ENCODE results near the gene RNF145. TPM values are rescaled to one million over a fixed set of nuclear protein-coding genes. Genes with fewer than 3 reads are reported as not detected.

RNF145 gene
- total and polyA plus RNA-seq, 2 donors (not counting 1 experiment from before 2014, with no cell fraction given): 24.5 to 57.2 TPM

- Mint-ChIP-seq H3K4me3 (no peak overlapping the region), H3K4me1 (no peaks in the 10 kb centered on the region), H3K9me3 (ENCODE audit: insufficient read depth) (no peaks in the 10 kb centered on the region), H3K27ac (no peak overlapping the region), H3K27me3 (peaks cover 13% of the 10 kb centered on the region)
- no peaks in the 10 kb centered on the region for H3K4me1 ChIP-seq (ENCODE audit: control insufficient read depth in 2 of 2, insufficient read depth in 2 of 2, low read length in 2 of 2)
- H2AFZ ChIP-seq (ENCODE audit: insufficient read depth, low read depth, low read length, poor library complexity, severe bottlenecking): no peak overlapping the region
- H3K27ac ChIP-seq (ENCODE audit: low read length in 2 of 2): no peak overlapping the region
- intact Hi-C loops (cut with micrococcal nuclease): no loop called here
- no peaks in the 10 kb centered on the region for H3K79me2 ChIP-seq (ENCODE audit: control insufficient read depth, insufficient read depth, low read length)
- no peak overlapping the region for H3K9ac ChIP-seq (ENCODE audit: low read length)
- CTCF ChIA-PET: no interaction called here
- no CpG with 5 or more reads among the region's 2 CpGs for WGBS (ENCODE audit: insufficient coverage)
- DNase-seq (no peak), ATAC-seq (ENCODE audit: low read depth) (no peak)
- TF ChIP-seq, protein P1, sequence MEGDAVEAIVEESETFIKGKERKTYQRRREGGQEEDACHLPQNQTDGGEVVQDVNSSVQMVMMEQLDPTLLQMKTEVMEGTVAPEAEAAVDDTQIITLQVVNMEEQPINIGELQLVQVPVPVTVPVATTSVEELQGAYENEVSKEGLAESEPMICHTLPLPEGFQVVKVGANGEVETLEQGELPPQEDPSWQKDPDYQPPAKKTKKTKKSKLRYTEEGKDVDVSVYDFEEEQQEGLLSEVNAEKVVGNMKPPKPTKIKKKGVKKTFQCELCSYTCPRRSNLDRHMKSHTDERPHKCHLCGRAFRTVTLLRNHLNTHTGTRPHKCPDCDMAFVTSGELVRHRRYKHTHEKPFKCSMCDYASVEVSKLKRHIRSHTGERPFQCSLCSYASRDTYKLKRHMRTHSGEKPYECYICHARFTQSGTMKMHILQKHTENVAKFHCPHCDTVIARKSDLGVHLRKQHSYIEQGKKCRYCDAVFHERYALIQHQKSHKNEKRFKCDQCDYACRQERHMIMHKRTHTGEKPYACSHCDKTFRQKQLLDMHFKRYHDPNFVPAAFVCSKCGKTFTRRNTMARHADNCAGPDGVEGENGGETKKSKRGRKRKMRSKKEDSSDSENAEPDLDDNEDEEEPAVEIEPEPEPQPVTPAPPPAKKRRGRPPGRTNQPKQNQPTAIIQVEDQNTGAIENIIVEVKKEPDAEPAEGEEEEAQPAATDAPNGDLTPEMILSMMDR (IDR thresholded peaks at IDR 0.05): no peak
- no peak for TF ChIP-seq EZH2 (IDR thresholded peaks at IDR 0.05; ENCODE audit: borderline replicate concordance, insufficient read depth, low read depth, low read length, poor library complexity, severe bottlenecking)
- H3K4me2 ChIP-seq (replicated peaks; ENCODE audit: low read depth, low read length, poor library complexity, severe bottlenecking): no peak overlapping the region
- H3K4me3 ChIP-seq (ENCODE audit: control extremely low read depth in 1 of 5, extremely low read depth in 1 of 5, insufficient read depth in 1 of 5, low read depth in 2 of 5, low read length in 4 of 5): no peak overlapping the region
- no peaks in the 10 kb centered on the region for H4K20me1 ChIP-seq (ENCODE audit: control insufficient read depth, insufficient read depth, low read length, poor library complexity, severe bottlenecking)
- H3K36me3 ChIP-seq (replicated peaks in 1 of 2; ENCODE audit: control extremely low read depth in 1 of 2, control insufficient read depth in 1 of 2, extremely low read depth in 1 of 2, insufficient read depth in 2 of 2, low read length in 1 of 2): no peaks in the 10 kb centered on the region
- H3K27me3 ChIP-seq (replicated peaks in 1 of 4; ENCODE audit: control extremely low read depth in 1 of 4, control insufficient read depth in 3 of 4, insufficient read depth in 4 of 4, low read length in 3 of 4): peaks cover 0 to 4% (median 0%) of the 10 kb centered on the region in 4 experiments
- POLR2A ChIA-PET: no interaction called here
- H3K9me3 ChIP-seq (ENCODE audit: control extremely low read depth in 1 of 3, control insufficient read depth in 2 of 3, insufficient read depth in 1 of 3, low read length in 2 of 3): peaks cover 0 to 1% (median 0%) of the 10 kb centered on the region in 3 donors
Observed at GRCh38 chr5:159249158-159249557, 39.8 kb upstream of the RNF145 start.

DNA sequence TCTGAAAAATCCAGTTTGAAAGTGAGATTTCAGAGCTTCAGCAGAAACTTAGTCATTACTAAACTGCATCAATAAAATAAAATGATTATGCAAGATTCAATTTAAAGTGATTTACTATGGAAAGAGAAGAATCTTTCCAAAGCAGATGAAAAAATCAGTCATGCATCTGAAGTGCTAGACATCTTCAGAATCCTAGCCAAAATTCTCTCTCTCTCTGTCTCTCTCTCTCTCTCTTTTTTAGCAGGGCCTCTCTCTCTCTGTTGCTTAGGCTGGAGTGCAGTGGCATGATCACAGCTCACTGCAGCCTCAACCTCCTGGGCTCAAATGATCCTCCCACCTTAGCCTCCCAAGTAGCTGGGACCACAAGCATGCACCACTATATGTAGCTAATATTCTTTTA, 35.5 kb upstream of the RNF145 start:
- no peak overlapping the region for H3K4me2 ChIP-seq (replicated peaks; ENCODE audit: low read depth, low read length, poor library complexity, severe bottlenecking)
- H2AFZ ChIP-seq (ENCODE audit: insufficient read depth, low read depth, low read length, poor library complexity, severe bottlenecking): no peak overlapping the region
- intact Hi-C loops (cut with micrococcal nuclease): no loop called here
- H3K27ac Mint-ChIP-seq: no peak overlapping the region
- no peak overlapping the region for H3K9ac ChIP-seq (ENCODE audit: low read length)
- no peaks in the 10 kb centered on the region for H3K9me3 Mint-ChIP-seq (ENCODE audit: insufficient read depth)
- CTCF ChIA-PET: interaction anchor here (0.7 to 1.6 kb wide), 2 partner anchors 47 to 88 kb away, joined by 3 to 5 read pairs; no protein-coding TSS in a partner anchor
- H3K79me2 ChIP-seq (ENCODE audit: control insufficient read depth, insufficient read depth, low read length): no peaks in the 10 kb centered on the region
- H3K9me3 ChIP-seq (ENCODE audit: control extremely low read depth in 1 of 3, control insufficient read depth in 2 of 3, insufficient read depth in 1 of 3, low read length in 2 of 3): peaks cover 0 to 1% (median 0%) of the 10 kb centered on the region in 3 donors
- no peaks in the 10 kb centered on the region for H4K20me1 ChIP-seq (ENCODE audit: control insufficient read depth, insufficient read depth, low read length, poor library complexity, severe bottlenecking)
- peaks cover 15 to 17% of the 10 kb centered on the region in 2 donors for H3K4me1 ChIP-seq (ENCODE audit: control insufficient read depth in 2 of 2, insufficient read depth in 2 of 2, low read length in 2 of 2)
- POLR2A ChIA-PET: no interaction called here
- no peaks in the 10 kb centered on the region for H3K36me3 ChIP-seq (replicated peaks in 1 of 2; ENCODE audit: control extremely low read depth in 1 of 2, control insufficient read depth in 1 of 2, extremely low read depth in 1 of 2, insufficient read depth in 2 of 2, low read length in 1 of 2)
- DNase-seq: no peak
- H3K4me3 ChIP-seq (ENCODE audit: control extremely low read depth in 1 of 5, extremely low read depth in 1 of 5, insufficient read depth in 1 of 5, low read depth in 2 of 5, low read length in 4 of 5): no peak overlapping the region
- H3K4me3 Mint-ChIP-seq: no peak overlapping the region
- H3K4me1 Mint-ChIP-seq: peaks cover 14% of the 10 kb centered on the region
- peaks cover 13% of the 10 kb centered on the region for H3K27me3 Mint-ChIP-seq
- H3K27ac ChIP-seq (ENCODE audit: low read length in 2 of 2): no peak overlapping the region
- H3K27me3 ChIP-seq (replicated peaks in 1 of 4; ENCODE audit: control extremely low read depth in 1 of 4, control insufficient read depth in 3 of 4, insufficient read depth in 4 of 4, low read length in 3 of 4): peaks cover 0 to 4% (median 0%) of the 10 kb centered on the region in 4 experiments
- TF ChIP-seq, protein P1 (IDR thresholded peaks at IDR 0.05): no peak
- no peak for TF ChIP-seq EZH2 (IDR thresholded peaks at IDR 0.05; ENCODE audit: borderline replicate concordance, insufficient read depth, low read depth, low read length, poor library complexity, severe bottlenecking)
- ATAC-seq (ENCODE audit: low read depth): no peak
